Prostate gland (tissue), 2 donors: Measurements from ENCODE around the gene CDH13.

Experiments used
- CTCF ChIP-seq, 4 experiments: fragments of 200-600 bp in 2 of 4; fragments of 450-650 bp in 2 of 4; sonication (generic) in 2 of 4; IDR thresholded peaks; 1 replicate in 3 of 4; 2 replicates in 1 of 4; pipeline ENCODE4 v1.5.1; 2016 to 2019; ENCODE audit warnings: antibody characterized with exemption in 4 of 4, mild to moderate bottlenecking in 2 of 4, moderate library complexity in 2 of 4
- POLR2AphosphoS5 ChIP-seq: sonication (generic); formaldehyde crosslinking; IDR thresholded peaks from one replicate; pipeline ENCODE4 v1.6.1; 2017; ENCODE audit warnings: antibody characterized with exemption

- TF ChIP-seq POLR2AphosphoS5 (no peak), CTCF (IDR thresholded peaks at IDR 0.05) (no peak)
Observed at GRCh38 chr16:82891918-82892317, 265.1 kb downstream of the CDH13 start.
